NCI-H2081 (cell line): ENCODE data around the gene NFKBIZ.
"Not testable (repeated sequence)": the region's sequence is repeated elsewhere in the genome, so short reads cannot be mapped to it uniquely, and the experiment has no call there.

Experiments used
- DNase-seq, 2 experiments: peaks; one replicate each; lab custom pipeline; 2025; lab: John Stamatoyannopoulos, UW

The NFKBIZ gene

DNA sequence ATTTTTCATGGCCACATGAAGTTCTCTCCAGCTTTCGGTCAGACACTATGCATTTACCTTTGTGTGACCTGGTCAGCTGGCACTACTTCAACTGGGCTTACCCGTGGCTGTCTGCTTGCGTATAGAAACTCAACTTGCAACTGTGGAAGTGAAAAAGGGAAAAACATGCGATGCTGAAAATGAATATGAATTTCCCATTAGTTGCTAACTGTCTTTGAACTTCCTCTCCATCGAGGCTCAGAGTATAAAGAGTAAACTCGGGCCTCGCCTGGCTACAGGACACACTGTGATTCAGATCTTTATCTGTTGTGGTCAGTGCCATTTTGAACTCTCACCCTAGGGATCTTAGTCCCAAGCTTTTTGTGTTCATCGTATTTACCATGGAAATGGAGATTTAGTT is 26.8 kb downstream of the NFKBIZ start:
- no peak for DNase-seq

DNA sequence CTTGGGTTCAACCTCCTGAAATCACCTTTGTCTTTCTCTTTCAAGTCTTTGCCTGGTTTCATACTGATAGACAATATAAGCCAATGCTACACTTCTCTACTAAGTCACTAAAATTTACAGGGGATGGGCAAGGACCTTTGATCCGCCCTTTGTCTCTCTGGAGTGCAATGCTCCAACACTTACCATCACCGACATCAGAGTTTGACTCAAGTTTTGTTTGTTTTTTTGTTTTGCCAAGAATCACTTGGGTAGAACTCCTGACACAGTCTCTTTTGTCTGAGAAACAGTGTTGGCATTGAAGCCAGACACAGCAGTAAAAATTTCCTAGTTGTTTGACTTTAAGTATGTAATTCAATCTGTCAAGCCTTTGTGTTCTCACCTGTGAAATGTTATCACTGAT is 29.3 kb downstream of the NFKBIZ start:
- DNase-seq: peak in 1 of 2 experiments; percentile 44

DNA sequence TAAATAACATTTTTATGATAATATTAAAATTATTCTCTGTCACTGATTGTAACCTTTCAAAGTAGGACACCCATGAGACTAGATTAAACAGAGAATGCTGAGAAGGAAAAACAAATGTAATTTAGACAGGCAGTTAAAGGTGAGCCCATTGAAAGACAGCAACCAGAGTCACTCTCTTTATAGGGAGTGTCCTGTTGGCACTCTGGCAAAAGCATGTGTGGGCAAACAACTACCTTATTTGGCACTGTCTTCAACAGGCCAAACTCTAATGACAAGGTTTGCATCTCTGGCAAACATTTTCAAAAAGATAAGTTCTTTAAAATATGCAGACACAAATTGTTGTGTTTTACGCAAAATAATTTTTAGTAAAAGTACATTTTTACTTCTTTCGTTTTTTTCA is 29.8 kb downstream of the NFKBIZ start:
- DNase-seq: peak; percentile 27 to 77

DNA sequence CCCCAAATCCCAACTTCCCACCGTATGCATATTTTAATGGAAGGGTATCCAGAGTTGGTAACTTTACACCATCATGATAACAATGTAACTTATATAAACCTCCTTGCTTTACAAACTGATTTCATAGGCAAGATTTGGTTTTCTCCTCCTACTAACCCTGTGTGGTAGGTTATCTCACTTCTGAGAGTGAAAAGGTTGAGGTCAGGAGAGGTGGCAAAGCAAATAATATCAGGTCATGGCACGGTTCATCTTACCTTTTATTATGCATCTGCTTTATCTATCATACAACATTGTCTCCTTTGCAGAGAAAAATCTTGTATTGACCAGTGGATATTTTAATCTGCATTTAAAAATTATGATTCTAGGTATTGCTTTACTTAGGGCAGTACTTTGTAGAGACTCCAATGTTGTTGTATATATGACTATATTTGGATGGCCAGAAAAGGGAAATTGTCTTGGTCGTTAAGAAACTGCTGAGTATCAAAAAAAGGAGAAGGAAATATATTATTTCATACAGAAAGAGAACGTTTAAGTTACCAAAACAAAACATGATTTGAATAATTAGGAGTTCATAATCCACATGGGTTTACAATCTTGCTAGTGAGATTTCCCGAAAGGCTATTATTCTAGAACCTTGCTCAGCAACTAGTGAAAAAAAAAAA is 30.4 kb downstream of the NFKBIZ start:
- DNase-seq: no peak

DNA sequence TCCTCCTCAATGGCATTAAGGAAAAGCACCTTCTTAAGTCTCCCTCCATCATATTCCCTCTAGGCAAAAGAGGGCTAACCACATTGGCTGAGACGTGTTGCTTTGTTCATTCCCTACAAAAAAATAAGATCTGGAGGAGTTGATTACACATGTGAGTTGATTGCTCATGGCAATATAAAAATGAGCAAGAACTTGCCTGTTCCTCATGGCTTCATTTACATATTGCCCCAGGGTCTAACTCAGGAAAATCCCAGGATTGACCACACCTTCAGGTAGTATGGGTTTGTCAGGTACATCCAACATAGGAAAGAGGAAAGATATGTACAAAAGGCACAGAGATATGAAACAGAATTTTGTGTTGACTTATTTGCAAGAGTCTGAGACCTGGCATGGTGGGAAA is 35.5 kb downstream of the NFKBIZ start:
- DNase-seq: no peak

DNA sequence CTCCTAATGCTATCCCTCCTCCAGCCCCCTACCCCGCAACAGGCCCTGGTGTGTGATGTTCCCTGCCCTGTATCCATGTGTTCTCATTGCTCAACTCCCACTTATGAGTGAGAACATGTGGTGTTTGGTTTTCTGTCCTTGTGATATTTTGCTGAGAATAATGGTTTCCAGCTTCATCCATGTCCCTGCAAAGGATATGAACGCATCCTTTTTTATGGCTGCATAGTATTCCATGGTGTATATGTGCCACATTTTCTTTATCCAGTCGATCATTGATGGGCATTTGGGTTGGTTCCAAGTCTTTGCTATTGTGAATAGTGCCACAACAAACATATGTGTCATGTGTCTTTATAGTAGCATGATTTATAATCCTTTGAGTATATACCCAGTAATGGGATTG is 36.3 kb downstream of the NFKBIZ start:
- not testable (repeated sequence) for DNase-seq

DNA sequence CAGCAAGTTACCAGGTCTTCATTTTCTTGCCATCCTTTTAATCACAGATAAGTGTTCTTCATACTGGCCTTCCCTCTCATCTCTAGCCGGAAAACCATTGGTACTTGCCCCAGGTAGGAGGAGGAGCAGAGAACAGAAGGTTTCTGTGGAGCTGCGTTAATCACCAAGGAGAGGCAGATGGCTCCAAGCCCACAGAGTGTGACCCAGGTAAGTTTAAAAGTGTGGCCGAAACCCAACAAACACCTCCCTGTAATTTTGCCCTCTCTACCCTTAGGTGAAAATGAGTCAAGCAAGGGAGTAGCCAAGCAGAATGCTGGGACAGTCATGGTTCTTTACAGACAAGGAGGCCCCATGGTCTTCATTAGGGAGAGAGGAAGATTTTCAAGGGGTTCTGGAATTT is 37.3 kb downstream of the NFKBIZ start:
- DNase-seq: no peak

DNA sequence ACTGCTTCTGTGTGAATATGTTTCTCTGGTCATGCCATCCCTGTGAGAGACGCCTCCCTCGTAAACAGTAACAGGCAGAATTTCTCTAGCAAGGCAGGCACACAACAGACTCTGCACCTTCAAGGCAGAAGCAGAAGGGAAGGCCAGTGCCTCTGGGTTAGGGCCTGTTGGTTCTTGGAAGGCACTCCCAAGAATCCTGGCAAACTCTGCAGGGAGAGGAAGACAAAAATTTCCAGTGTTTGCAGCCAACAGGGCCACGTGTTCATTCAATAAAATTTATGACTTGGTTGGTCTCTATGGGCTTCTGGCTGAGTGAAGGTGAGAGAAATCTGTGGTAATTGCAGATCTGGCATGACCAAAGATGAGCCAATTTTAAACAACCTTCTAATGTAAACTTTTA is 39.3 kb downstream of the NFKBIZ start:
- DNase-seq: no peak

DNA sequence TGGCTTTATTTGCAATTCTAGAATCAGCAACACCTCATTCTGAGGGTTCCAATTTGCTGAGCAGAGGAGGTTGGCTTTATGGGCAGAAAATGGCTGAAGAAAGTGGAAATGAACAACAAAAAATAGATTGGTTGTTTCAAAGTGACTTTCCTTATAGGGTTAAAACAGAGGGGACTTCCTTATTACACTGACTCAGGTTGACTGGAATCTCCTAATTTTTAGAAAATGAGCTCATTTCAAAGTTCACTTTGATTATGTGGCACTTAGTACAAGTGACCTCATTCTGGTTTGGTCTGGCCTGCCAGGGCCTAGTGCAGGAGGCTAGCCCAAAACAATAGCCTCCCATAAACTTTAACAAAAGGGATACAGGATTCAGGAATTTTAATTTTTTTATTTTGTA is 41.4 kb downstream of the NFKBIZ start:
- no peak for DNase-seq

DNA sequence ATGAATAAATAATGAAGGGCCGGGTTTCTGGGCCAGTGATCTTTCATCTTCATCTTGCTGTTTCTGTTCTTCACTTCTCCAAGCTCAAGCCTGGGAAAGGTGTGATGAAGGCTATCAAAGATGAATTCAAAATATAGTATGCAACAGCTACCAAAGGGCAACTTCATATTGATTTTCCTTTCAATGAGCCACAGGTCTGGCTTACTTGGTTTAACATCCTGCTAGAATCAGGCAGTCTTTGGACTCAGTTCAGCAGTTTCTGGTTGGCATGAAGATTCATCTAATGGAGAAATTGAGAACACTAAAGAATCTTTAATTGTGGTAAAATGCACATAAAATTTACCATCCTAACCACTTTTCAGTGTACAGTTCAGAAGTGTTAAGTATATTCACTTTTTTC is 43.3 kb downstream of the NFKBIZ start:
- no peak for DNase-seq

DNA sequence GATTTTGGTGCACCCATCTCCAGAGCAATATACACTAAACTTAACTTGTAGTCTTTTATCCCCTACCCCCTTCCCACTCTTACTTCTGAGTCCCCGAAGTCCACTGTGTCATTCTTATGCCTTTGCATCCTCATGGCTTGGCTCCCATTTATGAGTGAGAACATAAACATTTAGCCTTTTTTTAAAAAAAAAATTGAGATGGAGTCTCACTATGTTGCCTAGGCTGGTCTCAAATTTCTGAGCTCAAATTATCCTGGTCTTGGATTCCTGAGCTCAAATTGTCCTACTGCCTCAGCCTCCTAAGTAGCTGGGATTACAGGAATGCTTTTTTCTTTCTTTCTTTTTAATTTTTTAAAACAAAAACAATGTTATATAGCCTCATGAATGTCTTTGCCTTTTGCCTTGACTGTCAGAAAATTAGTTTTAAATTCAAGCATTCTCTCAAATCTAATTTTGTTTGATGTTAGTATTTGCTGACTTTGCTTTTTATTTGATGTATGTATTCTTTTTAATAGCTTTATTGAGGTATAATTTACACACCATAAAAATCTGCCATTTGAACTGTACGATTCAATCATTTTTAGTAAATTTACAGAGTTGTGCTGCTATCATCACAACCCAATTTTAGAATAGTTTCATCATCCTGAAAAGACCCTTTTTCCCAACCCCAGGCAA is 46.9 kb downstream of the NFKBIZ start:
- no peak for DNase-seq

DNA sequence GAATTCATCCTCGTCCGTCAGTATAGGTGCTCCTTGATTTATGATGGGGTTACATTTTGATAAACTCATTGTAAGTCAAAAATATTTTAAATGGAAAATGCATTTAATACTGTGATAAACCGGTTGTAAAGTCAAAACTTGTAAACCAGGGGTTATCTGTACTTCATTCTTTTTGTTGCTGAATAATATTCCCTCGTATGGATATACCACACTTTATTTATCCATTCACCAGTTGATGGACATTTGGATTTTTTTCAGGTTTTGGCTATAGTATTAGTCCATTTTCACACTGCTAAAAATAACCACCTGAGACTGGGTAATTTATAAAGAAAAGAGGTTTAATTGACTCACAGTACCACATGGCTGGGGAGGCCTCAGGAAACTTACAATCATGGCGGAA is 47.7 kb downstream of the NFKBIZ start:
- no peak for DNase-seq

DNA sequence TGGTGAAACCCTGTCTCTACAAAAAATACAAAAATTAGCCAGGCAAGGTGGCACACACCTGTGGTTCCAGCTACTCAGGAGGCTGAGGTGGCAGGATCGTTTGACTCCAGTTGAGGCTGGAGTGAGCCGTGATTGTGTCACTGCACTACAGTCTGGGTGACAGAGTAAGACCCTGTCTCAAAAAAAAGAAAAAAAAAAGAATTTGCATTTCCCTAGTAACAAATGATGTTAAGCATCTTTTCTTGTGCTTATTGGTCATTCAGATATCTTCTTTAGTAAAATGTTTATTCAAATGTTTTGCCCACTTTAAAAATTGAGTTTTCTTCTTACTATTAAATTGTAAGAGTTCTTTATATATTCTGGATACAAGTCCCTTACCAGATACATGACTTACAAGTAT is 48.7 kb downstream of the NFKBIZ start:
- DNase-seq: no peak

DNA sequence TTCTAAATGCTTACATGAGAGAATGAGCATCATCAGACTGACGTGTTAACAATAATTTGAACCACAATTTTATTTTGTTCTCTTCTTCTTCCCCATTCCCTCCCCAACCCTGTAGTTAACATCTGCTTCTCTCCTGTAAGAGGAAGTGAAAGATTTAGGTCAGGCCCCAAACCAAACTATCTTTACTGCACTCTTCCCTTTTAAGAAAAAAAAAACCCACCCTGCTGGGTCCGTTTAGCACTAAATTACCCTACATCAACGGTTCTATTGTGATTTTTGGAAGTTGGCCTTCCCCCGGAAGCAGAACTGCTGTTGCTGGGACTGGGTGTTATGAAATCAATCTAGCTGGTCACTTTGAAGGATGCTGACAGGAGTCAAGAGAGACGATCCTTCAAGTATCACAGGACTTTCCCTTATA is 49.4 kb downstream of the NFKBIZ start:
- DNase-seq: no peak

DNA sequence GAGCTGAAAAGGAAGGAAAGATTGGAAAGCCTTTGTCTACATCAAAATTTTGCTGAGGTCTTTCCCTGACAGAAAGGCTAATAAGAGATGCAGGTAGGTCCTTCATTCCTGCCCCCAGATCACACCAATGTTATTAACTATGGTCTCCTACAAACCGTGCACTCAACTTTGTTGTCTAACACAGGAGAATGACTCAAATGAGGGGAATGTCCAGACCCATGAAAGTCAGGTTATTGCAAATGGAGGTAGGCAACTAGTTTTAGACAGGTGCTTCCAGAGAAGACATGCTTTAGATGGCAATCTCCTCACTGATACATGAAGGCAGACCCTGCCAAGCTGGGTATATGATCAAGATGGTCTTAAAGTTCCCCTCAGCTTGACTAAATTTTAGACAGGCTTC is 51.0 kb downstream of the NFKBIZ start:
- DNase-seq: no peak

DNA sequence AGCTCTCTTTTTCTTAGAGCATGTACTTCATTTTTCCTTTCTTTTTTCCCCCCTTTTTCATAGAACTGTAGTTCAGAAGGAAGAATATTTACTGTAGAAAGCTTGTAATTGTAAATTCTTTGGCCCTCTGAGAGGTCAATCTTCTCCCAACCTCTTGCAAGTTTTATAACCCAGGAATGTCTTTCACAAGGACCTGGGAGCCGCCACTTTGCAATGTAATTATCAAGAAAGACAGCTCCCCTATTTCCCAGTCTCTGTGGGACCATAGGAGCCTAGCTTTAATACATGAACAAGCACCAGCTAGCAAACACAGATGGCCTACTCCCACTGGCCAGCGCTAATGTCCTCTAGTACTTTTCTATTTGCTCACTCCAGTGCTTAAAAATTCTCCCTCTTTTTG is 51.4 kb downstream of the NFKBIZ start:
- DNase-seq: no peak

DNA sequence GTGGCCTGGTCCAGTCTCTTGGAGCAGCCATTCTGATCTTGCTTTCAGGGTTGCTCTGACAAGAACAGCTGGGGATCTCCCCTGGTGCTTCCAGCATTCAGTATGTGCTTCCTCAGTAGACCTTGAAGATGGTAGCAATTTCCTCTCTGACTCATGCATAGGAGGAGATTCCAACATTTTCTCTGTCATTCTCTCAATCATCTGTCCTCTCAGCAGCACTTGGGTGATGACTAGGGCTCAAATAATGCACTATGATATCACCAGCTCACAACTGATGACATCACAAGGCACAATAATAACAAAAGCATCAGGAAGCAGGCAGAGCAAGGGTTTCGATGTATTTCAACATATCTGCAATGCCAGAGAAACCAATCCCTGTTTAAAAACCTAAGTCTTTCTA is 52.7 kb downstream of the NFKBIZ start:
- no peak for DNase-seq

DNA sequence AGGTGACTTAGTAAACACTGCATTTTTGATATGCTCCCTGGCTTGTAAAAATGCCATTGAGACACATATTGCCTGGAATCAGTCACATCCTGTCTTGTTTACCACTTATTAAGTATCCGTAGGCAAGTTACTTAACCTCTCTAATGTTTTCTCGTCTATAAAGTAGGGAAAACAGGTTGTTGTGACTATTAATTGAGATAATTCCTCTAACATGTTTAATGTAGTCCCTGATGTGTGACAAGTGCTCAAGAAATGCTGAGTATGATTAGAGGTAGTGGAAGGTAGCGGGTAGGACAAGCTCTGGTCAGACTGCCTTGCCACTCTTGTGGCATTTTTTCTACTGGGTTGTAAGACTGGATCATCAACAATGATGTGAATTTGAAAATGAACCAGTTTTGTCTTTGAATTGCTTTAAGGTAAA is 54.1 kb downstream of the NFKBIZ start:
- no peak for DNase-seq

DNA sequence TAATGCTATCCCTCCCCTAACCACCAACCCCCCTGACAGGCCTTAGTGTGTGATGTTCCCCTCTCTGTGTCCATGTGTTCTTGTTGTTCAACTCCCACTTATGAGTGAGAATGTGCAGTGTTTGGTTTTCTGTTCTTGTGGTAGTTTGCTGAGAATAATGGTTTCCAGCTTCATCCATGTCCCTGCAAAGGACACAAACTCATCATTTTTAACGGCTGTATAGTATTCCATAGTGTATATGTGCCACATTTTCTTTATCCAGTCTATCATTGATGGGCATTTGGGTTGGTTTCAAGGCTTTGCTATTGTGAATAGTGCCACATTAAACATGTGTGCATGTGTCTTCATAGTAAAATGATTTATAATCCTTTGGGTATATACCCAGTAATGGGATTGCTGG is 56.3 kb downstream of the NFKBIZ start:
- DNase-seq: not testable (repeated sequence)
